H1 (cell line): ENCODE results near the gene DICER1. TPM values are rescaled to one million over a fixed set of nuclear protein-coding genes. Genes with fewer than 3 reads are reported as not detected.

Source experiments
- CTCF ChIA-PET: fragments of 300-600 bp; sonication (Branson Sonifier 250); formaldehyde crosslinking; loops from one replicate; lab custom pipeline; 2021; ENCODE audit not compliant: partially characterized antibody; lab: Charles Lee
- POLR2A ChIA-PET: fragments of 300-600 bp; sonication (Branson Sonifier 250); formaldehyde crosslinking; loops from one replicate; lab custom pipeline; 2021; ENCODE audit warnings: inconsistent platforms; ENCODE audit not compliant: partially characterized antibody; lab: Charles Lee
- DNase-seq, 2 experiments: peaks; one replicate each; pipeline versions ENCODE4 v3.0.0 to v3.0.0-alpha.2; 2010 to 2022; ENCODE audit warnings: low spot score in 2 of 2, low read depth in 1 of 2, mixed read lengths in 1 of 2
- FAIRE-seq: peaks from 2 replicates; lab custom pipeline; 2011; peaks lifted over from hg19 to GRCh38; lab: Jason Lieb, UNC
- H2AFZ ChIP-seq: 2 replicates; pipeline ENCODE4 v1.8.1; 2012; ENCODE audit warnings: low read length, inconsistent platforms
- H2AK5ac ChIP-seq: 2 replicates; pipeline ENCODE4 v1.6.1; 2013; ENCODE audit warnings: low read depth, low read length
- H2BK120ac ChIP-seq: replicated peaks from 2 replicates; pipeline ENCODE3; 2013; ENCODE audit warnings: low read depth, low read length, inconsistent platforms
- H2BK12ac ChIP-seq: 2 replicates; pipeline ENCODE4 v1.6.1; 2013; ENCODE audit warnings: low read depth, low read length
- H2BK15ac ChIP-seq: 2 replicates; pipeline ENCODE4 v1.6.1; 2013; ENCODE audit warnings: low read length
- H2BK20ac ChIP-seq: 2 replicates; pipeline ENCODE4 v1.6.1; 2013; ENCODE audit warnings: low read length
- H2BK5ac ChIP-seq: 2 replicates; pipeline ENCODE4 v1.6.1; 2013; ENCODE audit warnings: low read depth, low read length
- H3K14ac ChIP-seq: 2 replicates; pipeline ENCODE4 v1.6.1; 2013; ENCODE audit warnings: inconsistent platforms; ENCODE audit not compliant: insufficient read length
- H3K18ac ChIP-seq: 2 replicates; pipeline ENCODE4 v1.6.1; 2013; ENCODE audit warnings: low read length; ENCODE audit errors: extremely low read depth
- H3K23ac ChIP-seq: 2 replicates; pipeline ENCODE4 v1.6.1; 2013; ENCODE audit warnings: inconsistent platforms; ENCODE audit not compliant: insufficient read length
- H3K23me2 ChIP-seq: 2 replicates; pipeline ENCODE4 v1.6.1; 2013; ENCODE audit warnings: low read depth, low read length
- H3K27ac ChIP-seq: 2 replicates; pipeline ENCODE4 v1.6.1; 2011; ENCODE audit warnings: low read depth, low read length, inconsistent platforms
- H3K27me3 ChIP-seq, 4 experiments: replicated peaks in 1 of 4; 1 replicate in 1 of 4; 2 replicates in 3 of 4; pipeline versions ENCODE4 v1.6.1 to v1.8.1; 2011 to 2013; ENCODE audit warnings: low read length in 3 of 4, mild to moderate bottlenecking in 3 of 4, inconsistent platforms in 2 of 4, mixed read lengths in 2 of 4, moderate library complexity in 1 of 4; ENCODE audit not compliant: control insufficient read depth in 3 of 4, insufficient read depth in 3 of 4; ENCODE audit errors: extremely low read depth in 1 of 4
- H3K36me3 ChIP-seq, 4 experiments: 2 replicates each; pipeline versions ENCODE4 v1.6.1 to v1.8.1; 2011 to 2013; ENCODE audit warnings: mild to moderate bottlenecking in 4 of 4, low read length in 3 of 4, moderate library complexity in 2 of 4, control low read depth in 1 of 4, inconsistent platforms in 1 of 4; ENCODE audit not compliant: insufficient read depth in 4 of 4, control insufficient read depth in 2 of 4
- H3K4ac ChIP-seq: replicated peaks from 2 replicates; pipeline ENCODE3; 2013; ENCODE audit warnings: low read length, low read depth, mixed read lengths, inconsistent platforms; ENCODE audit not compliant: insufficient read length
- H3K4me1 ChIP-seq, 4 experiments: replicated peaks in 1 of 4; 1 replicate in 1 of 4; 2 replicates in 3 of 4; pipeline versions ENCODE4 v1.6.1 to v1.8.1; 2011 to 2013; ENCODE audit warnings: low read length in 3 of 4, inconsistent platforms in 2 of 4, mixed read lengths in 1 of 4; ENCODE audit not compliant: insufficient read depth in 4 of 4, control insufficient read depth in 3 of 4
- H3K4me2 ChIP-seq, 2 experiments: 2 replicates each; pipeline versions ENCODE4 v1.6.1 to v1.8.1; 2011 to 2013; ENCODE audit warnings: low read depth in 2 of 2, low read length in 2 of 2, control low read depth in 1 of 2, inconsistent platforms in 1 of 2, mild to moderate bottlenecking in 1 of 2; ENCODE audit not compliant: insufficient read depth in 1 of 2
- H3K4me3 ChIP-seq, 4 experiments: fragments of 200-600, 300-600 bp in 1 of 4; sonication (generic), shearing (Covaris generic), sonication (Bioruptor Twin) in 1 of 4; 2 replicates each; pipeline versions ENCODE4 v1.5.1 to v1.8.1; 2011 to 2016; ENCODE audit warnings: low read length in 4 of 4, low read depth in 3 of 4, control low read depth in 2 of 4, inconsistent platforms in 2 of 4, mild to moderate bottlenecking in 2 of 4, mixed read lengths in 1 of 4, moderate library complexity in 1 of 4; ENCODE audit not compliant: insufficient read depth in 2 of 4; ENCODE audit errors: extremely low read depth in 1 of 4
- H3K56ac ChIP-seq: replicated peaks from 2 replicates; pipeline ENCODE3; 2013; ENCODE audit warnings: low read depth, mild to moderate bottlenecking, mixed read lengths, low read length, inconsistent platforms; ENCODE audit not compliant: insufficient read length
- H3K79me1 ChIP-seq: 2 replicates; pipeline ENCODE4 v1.6.1; 2013; ENCODE audit warnings: low read depth, low read length, control low read depth
- H3K79me2 ChIP-seq, 2 experiments: 2 replicates each; pipeline versions ENCODE4 v1.6.1 to v1.8.1; 2012 to 2013; ENCODE audit warnings: low read length in 2 of 2, mild to moderate bottlenecking in 2 of 2, inconsistent platforms in 1 of 2; ENCODE audit not compliant: insufficient read depth in 2 of 2, control insufficient read depth in 1 of 2
- H3K9ac ChIP-seq, 4 experiments: replicated peaks in 1 of 4; 1 replicate in 1 of 4; 2 replicates in 3 of 4; pipeline versions ENCODE4 v1.6.1 to v1.8.1; 2011 to 2013; ENCODE audit warnings: low read depth in 3 of 4, low read length in 3 of 4, control low read depth in 2 of 4, mild to moderate bottlenecking in 2 of 4, moderate library complexity in 2 of 4, inconsistent platforms in 1 of 4; ENCODE audit errors: extremely low read depth in 1 of 4
- H3K9me3 ChIP-seq, 2 experiments: 2 replicates each; pipeline versions ENCODE4 v1.6.1 to v1.8.1; 2012 to 2013; ENCODE audit warnings: mild to moderate bottlenecking in 2 of 2, moderate library complexity in 2 of 2, control low read depth in 1 of 2, inconsistent platforms in 1 of 2, low read depth in 1 of 2, low read length in 1 of 2, mixed read lengths in 1 of 2; ENCODE audit not compliant: insufficient read depth in 2 of 2
- H4K20me1 ChIP-seq, 2 experiments: replicated peaks in 1 of 2; 2 replicates each; pipeline versions ENCODE3 to v1.8.1; 2011 to 2013; ENCODE audit warnings: inconsistent platforms in 2 of 2, low read length in 2 of 2, mild to moderate bottlenecking in 1 of 2; ENCODE audit not compliant: insufficient read depth in 2 of 2, control insufficient read depth in 1 of 2
- H4K5ac ChIP-seq: 2 replicates; pipeline ENCODE4 v1.6.1; 2013; ENCODE audit warnings: low read length, low read depth, mixed read lengths, inconsistent platforms; ENCODE audit not compliant: insufficient read length
- H4K8ac ChIP-seq: 2 replicates; pipeline ENCODE4 v1.8.0; 2013; ENCODE audit warnings: mild to moderate bottlenecking, moderate library complexity, low read length, inconsistent platforms; ENCODE audit not compliant: insufficient read depth; ENCODE audit errors: extremely low read depth
- H4K91ac ChIP-seq: replicated peaks from 2 replicates; pipeline ENCODE3; 2013; ENCODE audit warnings: low read length, mixed read lengths, inconsistent platforms; ENCODE audit not compliant: insufficient read length
- BRCA1 ChIP-seq: IDR thresholded peaks from 2 replicates; pipeline ENCODE4 v1.6.1; 2012; ENCODE audit warnings: low read depth, low read length, improper control_type of control experiment
- CBX8 ChIP-seq: fragments of 300-800, 300-1000 bp; sonication (generic); IDR thresholded peaks from 2 replicates; pipeline ENCODE4 v1.7.1; 2016; ENCODE audit warnings: low read depth, low read length, borderline replicate concordance
- CHD1 ChIP-seq: IDR thresholded peaks from 2 replicates; pipeline ENCODE4 v1.6.1; 2012; ENCODE audit warnings: low read depth, low read length, improper control_type of control experiment
- E2F6 ChIP-seq: IDR thresholded peaks from 2 replicates; pipeline ENCODE4 v1.6.1; 2012; ENCODE audit warnings: inconsistent platforms
- GABPA ChIP-seq: IDR thresholded peaks from 2 replicates; pipeline ENCODE4 v1.6.1; 2011; ENCODE audit warnings: mild to moderate bottlenecking, low read length, moderate library complexity, borderline replicate concordance; ENCODE audit not compliant: insufficient read depth
- MAFK ChIP-seq: IDR thresholded peaks from 2 replicates; pipeline ENCODE4 v1.6.1; 2012; ENCODE audit warnings: low read depth, mild to moderate bottlenecking, improper control_type of control experiment, low read length
- NRF1 ChIP-seq: IDR thresholded peaks from 2 replicates; pipeline ENCODE4 v1.6.1; 2011; ENCODE audit warnings: mild to moderate bottlenecking, low read depth, low read length, improper control_type of control experiment
- POU5F1 ChIP-seq: IDR thresholded peaks from 2 replicates; pipeline ENCODE4 v1.6.1; 2011; ENCODE audit warnings: low read depth, mild to moderate bottlenecking, low read length, moderate library complexity
- RAD21 ChIP-seq, 2 experiments: IDR thresholded peaks in 1 of 2; conservative IDR thresholded peaks in 1 of 2; 2 replicates each; pipeline ENCODE4 v1.6.1; 2011; ENCODE audit warnings: low read depth in 2 of 2, low read length in 2 of 2, improper control_type of control experiment in 1 of 2, inconsistent platforms in 1 of 2, mild to moderate bottlenecking in 1 of 2, moderate library complexity in 1 of 2
- RBBP5 ChIP-seq: IDR thresholded peaks from 2 replicates; pipeline ENCODE4 v1.7.1; 2012; ENCODE audit warnings: low read depth, mild to moderate bottlenecking, inconsistent platforms, low read length, moderate library complexity, borderline replicate concordance
- RNF2 ChIP-seq: fragments of 200-900, 300-1000 bp; sonication (generic); IDR thresholded peaks from 2 replicates; pipeline ENCODE4 v1.7.1; 2016; ENCODE audit warnings: borderline replicate concordance, low read depth, mild to moderate bottlenecking, antibody characterized with exemption, low read length; ENCODE audit not compliant: poor library complexity, severe bottlenecking; ENCODE audit errors: missing control alignments
- SAP30 ChIP-seq: fragments of 300-600 bp; sonication (generic); IDR thresholded peaks from 2 replicates; pipeline ENCODE4 v1.7.1; 2012; ENCODE audit warnings: low read length, moderate library complexity, mild to moderate bottlenecking, inconsistent platforms; ENCODE audit not compliant: insufficient read depth, insufficient replicate concordance
- WGBS, 2 experiments: shearing (Covaris generic) in 1 of 2; methylation state at CpG; one replicate each; pipeline versions ENCODE4 v1.1.6 to v1.1.7; 2013 to 2015; ENCODE audit warnings: low lambda C conversion rate in 2 of 2, mixed read lengths in 2 of 2, inconsistent platforms in 1 of 2, low coverage in 1 of 2, missing lambda C conversion rate in 1 of 2; ENCODE audit not compliant: insufficient replicate concordance in 2 of 2, insufficient coverage in 1 of 2, insufficient read length in 1 of 2; ENCODE audit errors: extremely low coverage in 1 of 2, missing lambda C conversion rate in 1 of 2; 5-methylcytosine and 5-hydroxymethylcytosine counted together
- polyA plus RNA-seq, 7 experiments: library from polyadenylated mRNA; depleted of rRNA in 3 of 7; stranded (reverse) in 5 of 7; unstranded in 2 of 7; fragments of >200 nt in 5 of 7; fragments of 200-250 nt in 2 of 7; gene quantifications; 1 replicate in 5 of 7; 2 replicates in 1 of 7; 4 replicates in 1 of 7; pipeline versions ENCODE4 v1.2.1 to v1.2.3, GENCODE V29; 2011 to 2013; ENCODE audit warnings: missing spikeins in 2 of 7, mixed read lengths in 2 of 7
- total RNA-seq: library from RNA; stranded (reverse); fragmentation: NEBNext Ultra II Directional; extraction: Animal tissue kit (Norgen Biotek cat#: 25700); gene quantifications from 2 replicates; pipeline ENCODE4 v1.2.1, GENCODE V29; 2021

DICER1 gene
- total and polyA plus RNA-seq, 2 of the 8 experiments (the other 6 are each of a cell fraction or from before 2014, with no cell fraction given) = 11.9 to 61.8 TPM

DNA sequence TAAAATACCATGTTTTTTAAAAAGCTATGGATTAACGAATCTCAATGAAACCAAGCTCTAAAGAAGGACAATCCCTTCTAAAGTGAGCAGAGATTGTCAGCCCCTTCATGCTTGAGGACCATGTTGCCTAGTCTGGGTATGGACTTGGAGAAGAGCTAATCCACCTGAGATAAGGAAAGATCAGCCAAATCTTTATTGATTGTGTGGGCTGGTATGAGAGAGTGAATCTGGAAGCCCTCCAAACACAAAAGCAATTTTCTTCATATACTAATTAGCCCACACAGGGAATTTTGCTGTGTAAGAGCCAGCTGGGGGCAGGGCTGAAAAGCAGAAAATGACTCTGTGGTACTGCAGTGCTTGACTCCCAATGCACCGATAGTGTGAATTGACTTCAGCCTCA, 47.4 kb upstream of the DICER1 start:
- Histone ChIP-seq H3K56ac (no peak overlapping the region), H2AK5ac (no peak overlapping the region), H3K9ac (no peak overlapping the region), H4K20me1 (no peaks in the 10 kb centered on the region), H3K79me1 (no peaks in the 10 kb centered on the region), H3K18ac (no peak overlapping the region), H3K36me3 (peaks cover 0 to 7% (median 0%) of the 10 kb centered on the region in 4 experiments; a peak in 2 of 8 replicates), H4K8ac (no peak overlapping the region), H2BK120ac (no peak overlapping the region), H3K9me3 (no peaks in the 10 kb centered on the region; a peak in 2 of 4 replicates), H4K91ac (no peak overlapping the region), H2BK15ac (no peak overlapping the region), H2BK12ac (no peak overlapping the region), H3K4me1 (peaks cover 3 to 9% (median 7%) of the 10 kb centered on the region in 4 experiments), H2BK20ac (no peak overlapping the region), H4K5ac (no peak overlapping the region), H3K4me3 (no peak overlapping the region), H3K27ac (no peak overlapping the region), H3K23ac (no peak overlapping the region), H2AFZ (no peak overlapping the region), H3K27me3 (no peaks in the 10 kb centered on the region), H2BK5ac (no peak overlapping the region), H3K14ac (no peak overlapping the region), H3K4ac (no peak overlapping the region), H3K23me2 (no peaks in the 10 kb centered on the region), H3K79me2 (no peaks in the 10 kb centered on the region), H3K4me2 (no peak overlapping the region)
- no peak for DNase-seq
- ChIA-PET POLR2A (no interaction called here), CTCF (interaction anchor here (0.5 to 1.8 kb wide), 3 partner anchors 9 to 227 kb away, joined by 3 to 4 read pairs (median 4); no protein-coding TSS in a partner anchor)
- FAIRE-seq = no peak
- 77% methylated on average over 2 of the region's 2 CpGs; no CpG with 5 or more reads in 1 of the 2 experiments for WGBS, 2 experiments
- TF ChIP-seq RNF2 = no peak
- TF ChIP-seq BRCA1 = no peak
- TF ChIP-seq GABPA = no peak
- no peak for TF ChIP-seq CHD1
- no peak for TF ChIP-seq RAD21 (IDR thresholded peaks at IDR 0.05 in 1 of 2, conservative IDR thresholded peaks at IDR 0.05 in 1 of 2; ENCODE audit: low read depth in 2 of 2, low read length in 2 of 2)
- no peak for TF ChIP-seq NRF1
- no peak for TF ChIP-seq CBX8
- TF ChIP-seq MAFK = no peak
- no peak for TF ChIP-seq POU5F1
- no peak for TF ChIP-seq RBBP5
- TF ChIP-seq E2F6 = no peak
- TF ChIP-seq SAP30 = no peak
